Neural progenitor cell (in vitro differentiated cells): ENCODE results near the gene ATP10A.

Experiments used
- CTCF ChIP-seq: fragments of 200-600 bp; sonication (generic); IDR thresholded peaks from 2 replicates; pipeline ENCODE4 v1.5.1; 2017; ENCODE audit warnings: antibody characterized with exemption, mild to moderate bottlenecking
- EZH2 ChIP-seq: fragments of 200-600 bp; sonication (generic); IDR thresholded peaks from 2 replicates; pipeline ENCODE4 v1.6.1; 2017; ENCODE audit warnings: antibody characterized with exemption, mild to moderate bottlenecking, moderate library complexity
- EZH2phosphoT487 ChIP-seq: fragments of 200-600 bp; sonication (generic); IDR thresholded peaks from 2 replicates; pipeline ENCODE4 v1.6.1; 2017; ENCODE audit warnings: antibody characterized with exemption

- TF ChIP-seq CTCF (no peak), EZH2 (no peak), EZH2phosphoT487 (no peak)
Observed at GRCh38 chr15:25643120-25643519, 220.0 kb downstream of the ATP10A start.
